Uterus (tissue), 4 donors: ENCODE data around the gene SOCS2. TPM values are rescaled to one million over a fixed set of nuclear protein-coding genes. Genes with fewer than 3 reads are reported as not detected.

ENCODE experiments used
- DNase-seq, 2 donors: peaks; one replicate each; pipeline ENCODE4 v3.0.0-alpha.2; 2019 to 2020
- H3K27ac ChIP-seq, 2 donors: fragments of 200-600 bp; sonication (generic); 1 replicate in 1 of 2; 2 replicates in 1 of 2; pipeline ENCODE4 v1.5.1; 2016 to 2018
- H3K27me3 ChIP-seq, 2 donors: fragments of 200-600 bp; sonication (generic); one replicate each; pipeline ENCODE4 v1.5.1; 2018 to 2019; ENCODE audit warnings: control low read depth in 1 of 2
- H3K36me3 ChIP-seq, 2 donors: fragments of 200-600 bp; sonication (generic); one replicate each; pipeline ENCODE4 v1.5.1; 2019; ENCODE audit warnings: control low read depth in 1 of 2
- H3K4me1 ChIP-seq, 2 donors: fragments of 200-600 bp; sonication (generic); one replicate each; pipeline ENCODE4 v1.5.1; 2018 to 2019; ENCODE audit warnings: control low read depth in 1 of 2
- H3K4me3 ChIP-seq, 2 donors: fragments of 200-600 bp; sonication (generic); 1 replicate in 1 of 2; 2 replicates in 1 of 2; pipeline ENCODE4 v1.5.1; 2018 to 2019; ENCODE audit warnings: mild to moderate bottlenecking in 1 of 2
- H3K9me3 ChIP-seq, 2 donors: fragments of 200-600 bp; sonication (generic); one replicate each; pipeline ENCODE4 v1.5.1; 2019; ENCODE audit warnings: control low read depth in 1 of 2
- POLR2A ChIP-seq, 2 donors: fragments of 450-650 bp; IDR thresholded peaks; one replicate each; pipeline ENCODE4 v1.6.1; 2016; ENCODE audit warnings: antibody characterized with exemption in 2 of 2, mild to moderate bottlenecking in 1 of 2, moderate library complexity in 1 of 2
- intact Hi-C: fragments of 100-400 bp; cut with DNase I; formaldehyde crosslinking; loops from one replicate; pipeline ENCODE4 v1.15.1; 2023; ENCODE audit warnings: low total_unique reads
- total RNA-seq, 4 donors: library from RNA; depleted of rRNA in 3 of 4; stranded (reverse); fragments of >200 nt in 3 of 4; gene quantifications; one replicate each; pipeline versions ENCODE4 v1.1.0 to v1.2.4, GENCODE V29; 2014 to 2023
- TF ChIP-seq, protein P1 (sequence below), 4 experiments: fragments of 200-600 bp in 2 of 4; fragments of 450-650 bp in 2 of 4; sonication (generic) in 2 of 4; IDR thresholded peaks; one replicate each; pipeline ENCODE4 v1.5.1; 2016 to 2019; ENCODE audit warnings: antibody characterized with exemption in 4 of 4, mild to moderate bottlenecking in 2 of 4, moderate library complexity in 1 of 4
- donor health status: DM: yes; HTN: yes; CAD: no.

SOCS2 gene
- total RNA-seq, 4 donors from 2014 or later = 55.0 to 345 (median 112) TPM

DNA sequence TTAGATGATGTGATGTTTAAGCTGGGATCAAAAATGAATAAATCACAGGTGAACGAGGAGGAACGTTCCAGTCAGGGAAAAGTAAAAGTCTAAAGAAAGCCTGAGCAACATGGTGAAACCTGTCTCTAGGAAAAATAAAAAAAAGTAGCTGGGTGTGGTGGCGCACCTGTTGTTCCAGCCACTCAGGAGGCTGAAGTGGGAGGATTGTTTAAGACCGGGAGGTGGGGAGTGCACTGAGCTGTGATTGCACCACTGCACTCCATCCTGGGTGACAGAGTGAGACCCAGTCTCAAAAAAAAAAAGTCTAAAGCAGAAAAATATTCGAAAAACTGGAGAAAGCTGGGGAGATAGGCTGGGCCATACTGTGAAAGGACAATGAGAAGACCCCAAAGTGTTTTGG, 39.2 kb upstream of the SOCS2 start:
- TF ChIP-seq, protein P1, sequence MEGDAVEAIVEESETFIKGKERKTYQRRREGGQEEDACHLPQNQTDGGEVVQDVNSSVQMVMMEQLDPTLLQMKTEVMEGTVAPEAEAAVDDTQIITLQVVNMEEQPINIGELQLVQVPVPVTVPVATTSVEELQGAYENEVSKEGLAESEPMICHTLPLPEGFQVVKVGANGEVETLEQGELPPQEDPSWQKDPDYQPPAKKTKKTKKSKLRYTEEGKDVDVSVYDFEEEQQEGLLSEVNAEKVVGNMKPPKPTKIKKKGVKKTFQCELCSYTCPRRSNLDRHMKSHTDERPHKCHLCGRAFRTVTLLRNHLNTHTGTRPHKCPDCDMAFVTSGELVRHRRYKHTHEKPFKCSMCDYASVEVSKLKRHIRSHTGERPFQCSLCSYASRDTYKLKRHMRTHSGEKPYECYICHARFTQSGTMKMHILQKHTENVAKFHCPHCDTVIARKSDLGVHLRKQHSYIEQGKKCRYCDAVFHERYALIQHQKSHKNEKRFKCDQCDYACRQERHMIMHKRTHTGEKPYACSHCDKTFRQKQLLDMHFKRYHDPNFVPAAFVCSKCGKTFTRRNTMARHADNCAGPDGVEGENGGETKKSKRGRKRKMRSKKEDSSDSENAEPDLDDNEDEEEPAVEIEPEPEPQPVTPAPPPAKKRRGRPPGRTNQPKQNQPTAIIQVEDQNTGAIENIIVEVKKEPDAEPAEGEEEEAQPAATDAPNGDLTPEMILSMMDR (IDR thresholded peaks at IDR 0.05) = no peak
- no peak for TF ChIP-seq POLR2A (IDR thresholded peaks at IDR 0.05)
- DNase-seq = no peak
- Histone ChIP-seq H3K27me3 (no peaks in the 10 kb centered on the region), H3K36me3 (no peaks in the 10 kb centered on the region), H3K9me3 (no peaks in the 10 kb centered on the region), H3K27ac (no peak overlapping the region), H3K4me3 (no peak overlapping the region), H3K4me1 (no peaks in the 10 kb centered on the region)
- intact Hi-C loops = no loop called here

DNA sequence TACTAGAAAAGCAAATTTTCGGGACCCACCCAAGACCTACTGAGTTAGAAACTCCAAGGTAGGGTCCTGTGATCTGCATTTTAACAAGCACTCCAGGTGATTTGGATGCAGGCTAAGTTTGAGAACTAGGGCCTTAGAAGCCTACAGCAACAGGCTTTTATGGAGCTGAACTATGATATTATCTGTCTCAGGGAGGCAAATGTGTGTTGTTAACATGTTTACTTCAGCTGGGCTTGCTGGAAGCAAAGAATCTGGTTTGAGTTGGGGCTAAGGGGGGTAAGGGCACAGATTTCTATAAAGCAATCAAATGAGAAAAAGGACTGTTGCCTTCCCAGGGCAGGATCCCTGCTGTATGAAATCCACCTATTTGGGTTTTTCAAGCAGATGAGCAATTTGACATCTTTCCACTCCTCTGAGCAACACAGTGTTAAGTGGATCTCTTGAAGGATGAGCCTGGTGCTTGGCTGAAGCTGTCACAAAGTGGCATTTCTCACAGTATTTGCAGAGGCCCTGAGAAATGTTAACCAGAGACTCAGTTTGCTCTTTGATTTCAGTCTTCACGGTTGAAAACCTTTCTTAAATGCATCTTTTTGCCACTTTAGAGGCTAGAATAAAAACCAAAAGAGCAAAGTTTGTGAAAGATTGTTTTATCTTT, 36.2 kb upstream of the SOCS2 start:
- H3K4me3 ChIP-seq = no peak overlapping the region
- no peak for TF ChIP-seq POLR2A (IDR thresholded peaks at IDR 0.05)
- TF ChIP-seq, protein P1 (IDR thresholded peaks at IDR 0.05) = no peak
- no peak for DNase-seq
- H3K27me3 ChIP-seq = no peaks in the 10 kb centered on the region
- no peaks in the 10 kb centered on the region for H3K36me3 ChIP-seq
- H3K27ac ChIP-seq = no peak overlapping the region
- H3K9me3 ChIP-seq = no peaks in the 10 kb centered on the region
- no peaks in the 10 kb centered on the region for H3K4me1 ChIP-seq
- intact Hi-C loops = no loop called here

DNA sequence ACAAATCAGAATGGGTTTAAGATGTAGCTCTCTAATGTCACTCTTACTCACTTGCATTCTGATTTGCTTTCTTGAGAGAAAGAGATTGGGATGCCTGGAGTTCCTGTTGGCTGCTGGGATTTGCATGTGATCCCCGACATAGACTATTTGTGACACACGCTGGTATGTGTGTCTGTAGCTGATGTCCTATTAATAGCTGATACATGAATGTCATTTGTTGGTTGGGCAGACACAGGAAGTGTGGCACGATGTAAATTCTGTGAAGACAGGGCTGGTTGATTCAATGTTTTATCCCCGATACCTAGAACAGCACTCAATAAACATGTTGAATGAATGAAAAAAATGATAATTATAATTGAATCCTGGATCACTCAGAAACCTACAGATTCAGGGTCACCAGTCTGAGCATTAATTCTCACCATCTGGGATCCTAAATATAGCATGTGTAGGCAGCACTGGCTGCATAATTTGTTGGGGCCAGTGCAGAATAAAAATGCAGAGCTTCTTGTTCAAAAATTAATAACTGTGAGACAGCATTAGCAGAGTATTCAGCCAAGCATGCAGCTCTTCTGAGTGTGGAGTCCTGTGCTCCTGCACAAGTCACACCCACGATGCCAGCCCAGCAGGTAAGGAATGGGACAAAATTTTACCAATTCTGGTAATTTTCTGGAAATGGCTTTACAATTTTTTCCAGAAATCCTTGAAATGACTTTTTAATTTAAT, 35.5 kb upstream of the SOCS2 start:
- Histone ChIP-seq H3K9me3 (no peaks in the 10 kb centered on the region), H3K27me3 (no peaks in the 10 kb centered on the region), H3K4me1 (no peaks in the 10 kb centered on the region), H3K27ac (no peak overlapping the region), H3K4me3 (no peak overlapping the region), H3K36me3 (no peaks in the 10 kb centered on the region)
- intact Hi-C loops = no loop called here
- no peak for DNase-seq
- no peak for TF ChIP-seq POLR2A (IDR thresholded peaks at IDR 0.05)
- TF ChIP-seq, protein P1 (IDR thresholded peaks at IDR 0.05) = no peak

DNA sequence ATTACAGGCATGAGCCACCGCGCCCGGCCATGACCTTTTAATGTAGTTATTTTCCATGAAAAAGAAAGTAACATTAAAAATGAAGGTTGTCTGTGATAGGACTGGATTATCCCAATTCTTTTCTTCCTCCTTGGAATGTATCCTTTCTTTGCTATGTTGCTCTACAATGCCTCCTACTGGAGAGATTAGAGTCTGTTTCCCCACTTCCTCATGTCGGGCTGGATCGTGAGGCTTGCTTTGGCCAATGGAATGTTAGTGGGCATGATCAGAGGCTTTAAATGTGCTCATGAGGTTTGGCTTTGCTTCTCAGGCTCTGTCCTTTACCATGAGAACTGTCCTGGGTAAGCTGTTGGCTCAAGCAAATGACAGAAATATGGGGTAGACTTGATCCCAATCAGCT, 34.7 kb upstream of the SOCS2 start:
- Histone ChIP-seq H3K27ac (no peak overlapping the region), H3K4me1 (no peaks in the 10 kb centered on the region), H3K9me3 (no peaks in the 10 kb centered on the region), H3K27me3 (no peaks in the 10 kb centered on the region), H3K36me3 (no peaks in the 10 kb centered on the region), H3K4me3 (no peak overlapping the region)
- intact Hi-C loops = no loop called here
- no peak for DNase-seq
- TF ChIP-seq, protein P1 (IDR thresholded peaks at IDR 0.05) = no peak
- TF ChIP-seq POLR2A (IDR thresholded peaks at IDR 0.05) = no peak

DNA sequence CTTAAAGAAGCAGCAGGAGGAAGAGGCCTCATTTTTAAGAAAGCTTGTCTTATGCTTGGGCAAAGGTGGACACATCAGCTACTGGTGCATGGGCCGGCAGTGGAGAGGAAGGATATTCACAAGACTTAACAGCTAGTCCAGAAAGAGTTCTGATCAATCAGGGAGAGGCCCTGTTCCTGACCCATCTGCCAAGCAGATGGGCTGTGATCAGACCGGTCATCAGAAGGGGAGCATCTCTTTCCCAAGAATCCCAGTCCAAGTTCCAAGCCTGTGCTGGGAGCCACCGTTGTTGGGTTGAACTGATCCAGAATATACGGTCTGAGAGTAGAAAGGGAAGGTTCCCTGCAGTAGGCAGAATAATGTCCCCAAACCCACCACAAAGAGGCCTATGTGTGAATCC, 32.7 kb upstream of the SOCS2 start:
- H3K36me3 ChIP-seq = no peaks in the 10 kb centered on the region
- TF ChIP-seq, protein P1 (IDR thresholded peaks at IDR 0.05) = no peak
- no peak for TF ChIP-seq POLR2A (IDR thresholded peaks at IDR 0.05)
- H3K4me3 ChIP-seq = no peak overlapping the region
- no peak for DNase-seq
- no peak overlapping the region for H3K27ac ChIP-seq
- intact Hi-C loops = no loop called here
- H3K27me3 ChIP-seq = no peaks in the 10 kb centered on the region
- H3K9me3 ChIP-seq = no peaks in the 10 kb centered on the region
- no peaks in the 10 kb centered on the region for H3K4me1 ChIP-seq
